ENCODE results near the gene ZSCAN12. TPM values are rescaled to one million over a fixed set of nuclear protein-coding genes. Genes with fewer than 3 reads are reported as not detected.

ZSCAN12 gene
- total and polyA plus RNA-seq, 2 of the 13 experiments (the other 11 are each of a cell fraction or from before 2014, with no cell fraction given) = 2.8 to 8.9 TPM

GRCh38 chr6:28335564-28336283 lies 63.8 kb downstream of the ZSCAN12 start, which contains the start of gene ZSCAN31 (continued):
- TF ChIP-seq, protein P1, sequence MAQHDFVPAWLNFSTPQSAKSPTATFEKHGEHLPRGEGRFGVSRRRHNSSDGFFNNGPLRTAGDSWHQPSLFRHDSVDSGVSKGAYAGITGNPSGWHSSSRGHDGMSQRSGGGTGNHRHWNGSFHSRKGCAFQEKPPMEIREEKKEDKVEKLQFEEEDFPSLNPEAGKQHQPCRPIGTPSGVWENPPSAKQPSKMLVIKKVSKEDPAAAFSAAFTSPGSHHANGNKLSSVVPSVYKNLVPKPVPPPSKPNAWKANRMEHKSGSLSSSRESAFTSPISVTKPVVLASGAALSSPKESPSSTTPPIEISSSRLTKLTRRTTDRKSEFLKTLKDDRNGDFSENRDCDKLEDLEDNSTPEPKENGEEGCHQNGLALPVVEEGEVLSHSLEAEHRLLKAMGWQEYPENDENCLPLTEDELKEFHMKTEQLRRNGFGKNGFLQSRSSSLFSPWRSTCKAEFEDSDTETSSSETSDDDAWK (CRISPR knock-in tag; IDR thresholded peaks at IDR 0.05) = no peak
- peak; percentile 91; the same call in 1 of the 2 replicates for TF ChIP-seq DMAP1 (CRISPR knock-in tag; IDR thresholded peaks at IDR 0.05)
- TF ChIP-seq MIER3 (CRISPR knock-in tag; IDR thresholded peaks at IDR 0.05; ENCODE audit: borderline replicate concordance) = no peak; the same call in 1 of the 2 replicates
- TF ChIP-seq, protein P2, sequence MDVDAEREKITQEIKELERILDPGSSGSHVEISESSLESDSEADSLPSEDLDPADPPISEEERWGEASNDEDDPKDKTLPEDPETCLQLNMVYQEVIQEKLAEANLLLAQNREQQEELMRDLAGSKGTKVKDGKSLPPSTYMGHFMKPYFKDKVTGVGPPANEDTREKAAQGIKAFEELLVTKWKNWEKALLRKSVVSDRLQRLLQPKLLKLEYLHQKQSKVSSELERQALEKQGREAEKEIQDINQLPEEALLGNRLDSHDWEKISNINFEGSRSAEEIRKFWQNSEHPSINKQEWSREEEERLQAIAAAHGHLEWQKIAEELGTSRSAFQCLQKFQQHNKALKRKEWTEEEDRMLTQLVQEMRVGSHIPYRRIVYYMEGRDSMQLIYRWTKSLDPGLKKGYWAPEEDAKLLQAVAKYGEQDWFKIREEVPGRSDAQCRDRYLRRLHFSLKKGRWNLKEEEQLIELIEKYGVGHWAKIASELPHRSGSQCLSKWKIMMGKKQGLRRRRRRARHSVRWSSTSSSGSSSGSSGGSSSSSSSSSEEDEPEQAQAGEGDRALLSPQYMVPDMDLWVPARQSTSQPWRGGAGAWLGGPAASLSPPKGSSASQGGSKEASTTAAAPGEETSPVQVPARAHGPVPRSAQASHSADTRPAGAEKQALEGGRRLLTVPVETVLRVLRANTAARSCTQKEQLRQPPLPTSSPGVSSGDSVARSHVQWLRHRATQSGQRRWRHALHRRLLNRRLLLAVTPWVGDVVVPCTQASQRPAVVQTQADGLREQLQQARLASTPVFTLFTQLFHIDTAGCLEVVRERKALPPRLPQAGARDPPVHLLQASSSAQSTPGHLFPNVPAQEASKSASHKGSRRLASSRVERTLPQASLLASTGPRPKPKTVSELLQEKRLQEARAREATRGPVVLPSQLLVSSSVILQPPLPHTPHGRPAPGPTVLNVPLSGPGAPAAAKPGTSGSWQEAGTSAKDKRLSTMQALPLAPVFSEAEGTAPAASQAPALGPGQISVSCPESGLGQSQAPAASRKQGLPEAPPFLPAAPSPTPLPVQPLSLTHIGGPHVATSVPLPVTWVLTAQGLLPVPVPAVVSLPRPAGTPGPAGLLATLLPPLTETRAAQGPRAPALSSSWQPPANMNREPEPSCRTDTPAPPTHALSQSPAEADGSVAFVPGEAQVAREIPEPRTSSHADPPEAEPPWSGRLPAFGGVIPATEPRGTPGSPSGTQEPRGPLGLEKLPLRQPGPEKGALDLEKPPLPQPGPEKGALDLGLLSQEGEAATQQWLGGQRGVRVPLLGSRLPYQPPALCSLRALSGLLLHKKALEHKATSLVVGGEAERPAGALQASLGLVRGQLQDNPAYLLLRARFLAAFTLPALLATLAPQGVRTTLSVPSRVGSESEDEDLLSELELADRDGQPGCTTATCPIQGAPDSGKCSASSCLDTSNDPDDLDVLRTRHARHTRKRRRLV (CRISPR knock-in tag; IDR thresholded peaks at IDR 0.05) = no peak
- TF ChIP-seq ZNF510 (CRISPR knock-in tag; IDR thresholded peaks at IDR 0.05; ENCODE audit: low read depth) = no peak; the same call in none of the 2 replicates
- TF ChIP-seq NFAT5 (CRISPR knock-in tag; IDR thresholded peaks at IDR 0.05) = peak; percentile 69
- TF ChIP-seq ZBTB21 (CRISPR knock-in tag; IDR thresholded peaks at IDR 0.05) = peak; percentile 63; the same call in 1 of the 2 replicates
- TF ChIP-seq FOXP1 (IDR thresholded peaks at IDR 0.05) = no peak
- no peak for TF ChIP-seq FOXP1 (CRISPR knock-in tag; IDR thresholded peaks at IDR 0.05)
- TF ChIP-seq ATRX (CRISPR knock-in tag; IDR thresholded peaks at IDR 0.05; ENCODE audit: borderline replicate concordance) = no peak
- TF ChIP-seq TFDP1 (CRISPR knock-in tag; IDR thresholded peaks at IDR 0.05; ENCODE audit: borderline replicate concordance) = no peak; the same call in 1 of the 2 replicates
- no peak for TF ChIP-seq PRMT3 (CRISPR knock-in tag; IDR thresholded peaks at IDR 0.05; ENCODE audit: borderline replicate concordance, low read depth)
- no peak for TF ChIP-seq ZBTB2 (CRISPR knock-in tag; IDR thresholded peaks at IDR 0.05; ENCODE audit: low read depth)
- TF ChIP-seq ARNT (IDR thresholded peaks at IDR 0.05) = no peak
- no peak for TF ChIP-seq TEAD2 (CRISPR knock-in tag; IDR thresholded peaks at IDR 0.05)
- peak; percentile 64; the same call in 1 of the 2 replicates for TF ChIP-seq SATB2 (CRISPR knock-in tag; IDR thresholded peaks at IDR 0.05)

All from HepG2 (cell line).